Natural killer cell (primary cell): ENCODE data around the gene IFITM2. TPM values are rescaled to one million over a fixed set of nuclear protein-coding genes. Genes with fewer than 3 reads are reported as not detected.
"Not testable (repeated sequence)": the region's sequence is repeated elsewhere in the genome, so short reads cannot be mapped to it uniquely, and the experiment has no call there.

Experiments used
- ATAC-seq, 3 donors: fragments of 150-1000 bp in 2 of 3; fragments of 200-7000 bp in 1 of 3; cut with Tn5 transposase; 1 replicate in 1 of 3; 2 replicates in 2 of 3; pipeline ENCODE4 v1.10.0; 2021; ENCODE audit warnings: mild to moderate bottlenecking in 2 of 3, moderate library complexity in 2 of 3
- DNase-seq, 2 donors: peaks; one replicate each; pipeline versions ENCODE4 v3.0.0 to v3.0.0-alpha.2; 2013 to 2021; ENCODE audit warnings: mixed read lengths in 1 of 2
- H3K27ac ChIP-seq: one replicate; pipeline ENCODE4 v1.5.1; 2013; ENCODE audit warnings: mild to moderate bottlenecking, low read length
- H3K27me3 ChIP-seq: one replicate; pipeline ENCODE4 v1.6.1; 2013; ENCODE audit warnings: low read length; ENCODE audit not compliant: control insufficient read depth, insufficient read depth
- H3K36me3 ChIP-seq: one replicate; pipeline ENCODE4 v1.6.1; 2013; ENCODE audit warnings: low read length; ENCODE audit not compliant: control insufficient read depth, insufficient read depth
- H3K4me1 ChIP-seq: one replicate; pipeline ENCODE4 v1.6.1; 2013; ENCODE audit warnings: low read length; ENCODE audit not compliant: control insufficient read depth, insufficient read depth
- H3K4me3 ChIP-seq: one replicate; pipeline ENCODE4 v1.5.1; 2013; ENCODE audit warnings: low read length
- H3K9me3 ChIP-seq: one replicate; pipeline ENCODE4 v1.6.1; 2013; ENCODE audit warnings: low read length; ENCODE audit not compliant: control insufficient read depth, insufficient read depth
- H3K27ac Mint-ChIP-seq, 2 donors: one replicate each; pipeline ENCODE4 v1.8.0; 2022; ENCODE audit warnings: mild to moderate bottlenecking in 2 of 2, mixed read lengths in 2 of 2, moderate library complexity in 1 of 2
- H3K27me3 Mint-ChIP-seq, 2 donors: one replicate each; pipeline ENCODE4 v1.8.0; 2022; ENCODE audit warnings: low read depth in 2 of 2, mixed read lengths in 2 of 2
- H3K36me3 Mint-ChIP-seq: one replicate; pipeline ENCODE4 v1.8.0; 2022; ENCODE audit warnings: mixed read lengths
- H3K4me1 Mint-ChIP-seq, 2 donors: one replicate each; pipeline ENCODE4 v1.8.0; 2022; ENCODE audit warnings: mixed read lengths in 2 of 2
- H3K4me3 Mint-ChIP-seq: one replicate; pipeline ENCODE4 v1.8.0; 2022; ENCODE audit warnings: mild to moderate bottlenecking, moderate library complexity, mixed read lengths
- H3K9me3 Mint-ChIP-seq, 2 donors: one replicate each; pipeline ENCODE4 v1.8.0; 2022; ENCODE audit warnings: mixed read lengths in 2 of 2
- CTCF ChIP-seq: fragments of 200-600 bp; IDR thresholded peaks from one replicate; pipeline ENCODE4 v1.8.0; 2022; ENCODE audit warnings: antibody characterized with exemption
- WGBS: methylation state at CpG from one replicate; pipeline ENCODE4 v1.1.7; 2013; ENCODE audit warnings: missing lambda C conversion rate; ENCODE audit not compliant: insufficient coverage; 5-methylcytosine and 5-hydroxymethylcytosine counted together
- intact Hi-C: fragments of 100-400 bp; cut with micrococcal nuclease; formaldehyde crosslinking; loops from one replicate; pipeline ENCODE4 v1.14.2; 2022
- total RNA-seq, 4 donors: library from RNA; stranded (reverse); fragments of 120-200 nt in 1 of 4; gene quantifications; one replicate each; pipeline versions ENCODE4 v1.2.3 to v1.2.4, GENCODE V29; 2013 to 2022

Gene IFITM2
- total RNA-seq, 3 donors from 2014 or later (not counting 1 experiment from before 2014, with no cell fraction given), result 1,080 to 1,421 (median 1,273) TPM

- peak overlapping the region; percentile 89 for H3K27ac ChIP-seq
- no peaks in the 10 kb centered on the region for H3K36me3 Mint-ChIP-seq
- 42% methylated on average over 6 of the region's 6 CpGs for WGBS
- TF ChIP-seq CTCF, result no peak
- peak overlapping the region; percentile 78 to 94 for H3K27ac Mint-ChIP-seq
- ATAC-seq, result peak in 1 of 3 donors; percentile 1
- no peaks in the 10 kb centered on the region for H3K9me3 Mint-ChIP-seq
- H3K27me3 ChIP-seq, result no peaks in the 10 kb centered on the region
- H3K4me3 Mint-ChIP-seq, result peak overlapping the region; percentile 59
- H3K4me1 ChIP-seq, result peaks cover 68% of the 10 kb centered on the region
- no peak for DNase-seq
- H3K4me3 ChIP-seq, result peak overlapping the region; percentile 6
- H3K9me3 ChIP-seq, result no peaks in the 10 kb centered on the region
- H3K27me3 Mint-ChIP-seq, result no peaks in the 10 kb centered on the region
- peaks cover 52 to 64% of the 10 kb centered on the region in 2 donors for H3K4me1 Mint-ChIP-seq
- intact Hi-C loops, result loop anchor here (2.0 kb wide), 1 partner anchor 14 kb away; no protein-coding TSS in a partner anchor
- H3K36me3 ChIP-seq, result no peaks in the 10 kb centered on the region
Measured at GRCh38 chr11:326592-326841, 18.9 kb downstream of the IFITM2 start.

DNA sequence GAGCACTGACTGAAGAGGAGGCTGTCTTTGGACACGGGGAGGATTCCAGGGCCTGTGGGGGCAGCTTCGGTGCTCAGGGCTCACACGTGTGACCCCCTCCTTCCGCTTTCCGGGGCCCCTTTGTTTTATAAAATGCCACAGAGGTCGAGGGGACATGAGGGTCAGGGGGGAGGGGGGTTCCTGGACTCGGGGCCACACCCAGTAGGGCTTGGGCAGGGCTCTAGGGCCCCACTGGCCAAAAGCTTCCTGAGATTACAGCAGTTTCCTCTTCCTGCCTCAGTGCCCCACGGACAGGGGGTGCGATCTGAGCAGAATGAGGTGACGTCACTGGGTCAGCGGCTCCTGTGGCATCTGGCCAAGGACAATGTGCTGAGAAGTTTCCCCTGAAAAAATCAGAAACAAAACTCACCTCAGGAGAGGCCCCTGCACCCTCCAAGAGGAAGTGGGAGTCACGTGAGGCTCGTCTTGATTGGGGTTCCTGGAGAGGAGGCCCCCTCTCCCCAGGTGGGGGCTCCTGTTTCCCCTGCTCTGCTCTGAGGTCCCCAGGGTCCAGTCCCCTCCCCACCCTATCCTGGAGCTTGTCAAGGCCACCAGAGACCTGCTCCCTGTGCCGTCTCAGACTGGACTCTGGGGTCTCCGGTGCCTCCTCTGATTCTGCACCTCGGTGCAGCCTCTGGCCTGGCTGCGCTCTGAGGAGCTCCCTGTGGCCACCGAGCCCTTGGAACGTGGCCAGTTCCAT lies 19.4 kb downstream of the IFITM2 start:
- TF ChIP-seq CTCF, result no peak
- H3K27me3 ChIP-seq, result no peaks in the 10 kb centered on the region
- ATAC-seq (peak; percentile 51 to 75 (median 56)), DNase-seq (peak in 1 of 2 donors; percentile 89)
- Mint-ChIP-seq H3K36me3 (no peaks in the 10 kb centered on the region), H3K4me3 (peak overlapping the region; percentile 67), H3K9me3 (no peaks in the 10 kb centered on the region), H3K27me3 (no peaks in the 10 kb centered on the region), H3K4me1 (peaks cover 57 to 69% of the 10 kb centered on the region in 2 donors), H3K27ac (peak overlapping the region; percentile 78 to 94)
- H3K27ac ChIP-seq, result peak overlapping the region; percentile 89
- intact Hi-C loops, result loop anchor here (2.0 kb wide), 1 partner anchor 14 kb away; no protein-coding TSS in a partner anchor
- H3K9me3 ChIP-seq, result no peaks in the 10 kb centered on the region
- peaks cover 73% of the 10 kb centered on the region for H3K4me1 ChIP-seq
- WGBS, result 7% methylated on average over 19 of the region's 19 CpGs
- H3K4me3 ChIP-seq, result peak overlapping the region; percentile 6
- no peaks in the 10 kb centered on the region for H3K36me3 ChIP-seq

GRCh38 chr11:327581-327923 lies 19.9 kb downstream of the IFITM2 start:
- Histone ChIP-seq H3K9me3 (no peaks in the 10 kb centered on the region), H3K27ac (peak overlapping the region; percentile 89), H3K4me1 (peaks cover 78% of the 10 kb centered on the region), H3K27me3 (no peaks in the 10 kb centered on the region), H3K36me3 (no peaks in the 10 kb centered on the region), H3K4me3 (no peak overlapping the region)
- H3K4me1 Mint-ChIP-seq, result peaks cover 62 to 74% of the 10 kb centered on the region in 2 donors
- H3K4me3 Mint-ChIP-seq, result peak overlapping the region; percentile 67
- no peaks in the 10 kb centered on the region for H3K36me3 Mint-ChIP-seq
- no peaks in the 10 kb centered on the region for H3K27me3 Mint-ChIP-seq
- peak overlapping the region; percentile 78 to 94 for H3K27ac Mint-ChIP-seq
- WGBS, result 97% methylated on average over 3 of the region's 3 CpGs
- no peaks in the 10 kb centered on the region for H3K9me3 Mint-ChIP-seq
- TF ChIP-seq CTCF, result no peak
- no peak for DNase-seq
- ATAC-seq, result no peak
- intact Hi-C loops, result loop anchor here (2.0 kb wide), 1 partner anchor 15 kb away; no protein-coding TSS in a partner anchor

DNA sequence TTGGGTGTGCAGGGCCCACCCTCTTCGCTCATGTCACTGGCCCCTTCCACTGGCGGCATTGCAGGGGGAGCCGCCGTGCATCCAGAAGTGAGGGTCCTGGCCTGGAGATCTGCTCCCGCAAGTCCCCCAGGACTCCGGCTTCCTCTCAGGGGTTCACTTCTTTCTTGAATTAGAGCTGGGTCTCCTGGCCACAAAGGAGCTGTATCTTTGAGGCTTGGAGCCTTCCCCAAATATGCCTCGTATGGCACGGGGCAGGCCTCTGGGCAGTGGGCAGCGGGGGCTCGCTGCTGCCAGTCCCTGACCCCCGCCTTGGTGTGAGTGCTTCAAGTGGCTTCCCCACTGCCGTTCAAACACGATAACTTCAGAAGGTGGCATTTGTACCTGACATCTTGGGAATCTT lies 20.4 kb downstream of the IFITM2 start:
- no peaks in the 10 kb centered on the region for H3K36me3 Mint-ChIP-seq
- no peak overlapping the region for H3K4me3 Mint-ChIP-seq
- WGBS, result 97% methylated on average over 13 of the region's 13 CpGs
- DNase-seq, result no peak
- no peak for TF ChIP-seq CTCF
- H3K9me3 ChIP-seq, result peaks cover 2% of the 10 kb centered on the region
- ATAC-seq, result no peak
- H3K27me3 ChIP-seq, result no peaks in the 10 kb centered on the region
- intact Hi-C loops, result no loop called here
- no peaks in the 10 kb centered on the region for H3K9me3 Mint-ChIP-seq
- H3K4me1 Mint-ChIP-seq, result peaks cover 67 to 79% of the 10 kb centered on the region in 2 donors
- H3K27ac Mint-ChIP-seq, result peak overlapping the region in 1 of 2 donors; percentile 88
- H3K4me3 ChIP-seq, result no peak overlapping the region
- H3K27me3 Mint-ChIP-seq, result no peaks in the 10 kb centered on the region
- peaks cover 78% of the 10 kb centered on the region for H3K4me1 ChIP-seq
- no peak overlapping the region for H3K27ac ChIP-seq
- no peaks in the 10 kb centered on the region for H3K36me3 ChIP-seq

DNA sequence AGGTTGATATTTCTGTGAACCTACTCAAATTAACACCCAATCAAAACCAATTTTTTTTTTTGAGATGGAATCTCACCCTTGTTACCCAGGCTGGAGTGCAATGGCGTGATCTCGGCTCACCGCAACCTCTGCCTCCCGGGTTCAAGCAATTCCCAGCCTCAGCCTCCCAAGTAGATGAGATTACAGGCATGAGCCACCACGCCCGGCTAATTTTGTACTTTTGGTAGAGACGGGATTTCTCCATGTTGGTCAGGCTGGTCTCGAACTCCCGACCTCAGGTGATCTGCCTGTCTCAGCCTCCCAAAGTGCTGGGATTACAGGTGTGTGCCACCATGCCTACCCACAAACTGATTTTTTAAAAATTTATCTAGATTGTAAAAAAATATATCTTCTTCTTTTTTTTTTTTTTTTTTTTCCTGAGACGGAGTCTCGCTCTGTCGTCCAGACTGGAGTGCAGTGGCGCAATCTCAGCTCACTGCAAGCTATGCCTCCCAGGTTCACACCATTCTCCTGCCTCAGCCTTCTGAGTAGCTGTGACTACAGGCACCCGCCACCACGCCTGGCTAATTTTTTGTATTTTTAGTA lies 21.0 kb downstream of the IFITM2 start:
- intact Hi-C loops, H3K36me3 Mint-ChIP-seq, H3K9me3 ChIP-seq, ATAC-seq, H3K27me3 Mint-ChIP-seq, H3K36me3 ChIP-seq, DNase-seq, H3K9me3 Mint-ChIP-seq, H3K27me3 ChIP-seq, H3K4me3 ChIP-seq, H3K27ac ChIP-seq: not testable (repeated sequence)
- peak overlapping the region; percentile 78 to 88 for H3K27ac Mint-ChIP-seq
- H3K4me1 Mint-ChIP-seq, result peaks cover 72 to 80% of the 10 kb centered on the region in 2 donors
- H3K4me1 ChIP-seq, result peaks cover 78% of the 10 kb centered on the region
- WGBS, result 93% methylated on average over 12 of the region's 15 CpGs
- H3K4me3 Mint-ChIP-seq, result peak overlapping the region; percentile 42
